A549 (cell line): ENCODE data around the gene GABPB1. TPM values are rescaled to one million over a fixed set of nuclear protein-coding genes. Genes with fewer than 3 reads are reported as not detected.
"Not testable (repeated sequence)": the region's sequence is repeated elsewhere in the genome, so short reads cannot be mapped to it uniquely, and the experiment has no call there.

Experiments used
- ATAC-seq, 2 experiments: fragments of 200-7000 bp in 1 of 2; fragments of >200 bp in 1 of 2; cut with Nextera tagmentation in 1 of 2; cut with Tn5 transposase in 1 of 2; 3 replicates each; pipeline versions ENCODE4 v1.8.0 to v1.9.1; 2018 to 2020; ENCODE audit warnings: mild to moderate bottlenecking in 1 of 2, moderate library complexity in 1 of 2
- CTCF ChIA-PET: fragments of 300-600 bp; sonication (Branson Sonifier 250); formaldehyde crosslinking; extraction: SDS; loops from one replicate; lab custom pipeline; 2021; ENCODE audit warnings: antibody characterized with exemption, inconsistent platforms; lab: Yijun Ruan, JAX
- POLR2A ChIA-PET: fragments of 350-600 bp; formaldehyde crosslinking; extraction: SDS; loops from one replicate; lab custom pipeline; 2021; ENCODE audit warnings: antibody characterized with exemption, inconsistent platforms; lab: Yijun Ruan, JAX
- DNase-seq, 2 experiments: peaks; one replicate each; pipeline versions ENCODE4 v3.0.0 to v3.0.0-alpha.2; 2011 to 2016; ENCODE audit warnings: low read depth in 1 of 2, low spot score in 1 of 2
- FAIRE-seq: peaks from 2 replicates; lab custom pipeline; 2011; peaks lifted over from hg19 to GRCh38; lab: Jason Lieb, UNC
- H3K27ac ChIP-seq, 2 experiments: fragments of >200 bp; sonication (Bioruptor Twin); formaldehyde crosslinking; 3 replicates each; pipeline ENCODE4 v1.5.1; 2016 to 2017
- H3K4me1 ChIP-seq: fragments of >200 bp; sonication (Bioruptor Twin); formaldehyde crosslinking; 3 replicates; pipeline ENCODE4 v1.6.1; 2016
- H3K4me2 ChIP-seq: fragments of >200 bp; sonication (Bioruptor Twin); formaldehyde crosslinking; 3 replicates; pipeline ENCODE4 v1.6.1; 2016
- H3K4me3 ChIP-seq: fragments of >200 bp; sonication (Bioruptor Twin); formaldehyde crosslinking; 3 replicates; pipeline ENCODE4 v1.5.1; 2016
- H3K9me3 ChIP-seq: fragments of >200 bp; sonication (Bioruptor Twin); formaldehyde crosslinking; 3 replicates; pipeline ENCODE4 v1.6.1; 2016
- CHD2 ChIP-seq: fragments of 150-350 bp; IDR thresholded peaks from 2 replicates; pipeline ENCODE4 v1.6.1; 2014; ENCODE audit warnings: low read length; ENCODE audit not compliant: partially characterized antibody
- E2F6 ChIP-seq: IDR thresholded peaks from 2 replicates; pipeline ENCODE4 v1.6.1; 2012; ENCODE audit warnings: low read depth, borderline replicate concordance
- EP300 ChIP-seq, 2 experiments: fragments of >200 bp; sonication (Bioruptor Twin); formaldehyde crosslinking; IDR thresholded peaks; 2 replicates in 1 of 2; 3 replicates in 1 of 2; pipeline ENCODE4 v1.6.1; 2016 to 2017
- FOSL2 ChIP-seq, 2 experiments: fragments of 450-650 bp in 1 of 2; fragments of >200 bp in 1 of 2; sonication (Bioruptor Twin) in 1 of 2; formaldehyde crosslinking; IDR thresholded peaks; 2 replicates each; pipeline versions ENCODE4 v1.5.0 to v1.6.1; 2016 to 2020; ENCODE audit warnings: mild to moderate bottlenecking in 1 of 2, moderate library complexity in 1 of 2
- HDAC2 ChIP-seq: fragments of 200-600 bp; sonication (generic); IDR thresholded peaks from 2 replicates; pipeline ENCODE4 v1.6.1; 2016
- HES2 ChIP-seq: fragments of >200 bp; sonication (Bioruptor Twin); formaldehyde crosslinking; IDR thresholded peaks from 2 replicates; pipeline ENCODE4 v1.6.1; 2016
- HMGXB4 ChIP-seq: fragments of 250-450 bp; sonication (Bioruptor Pico); IDR thresholded peaks from 2 replicates; pipeline ENCODE4 v1.5.0; 2021; ENCODE audit warnings: mild to moderate bottlenecking, moderate library complexity, borderline replicate concordance
- HOXB13 ChIP-seq: fragments of 250-450 bp; sonication (Bioruptor Pico); IDR thresholded peaks from 2 replicates; pipeline ENCODE4 v1.5.0; 2020; ENCODE audit warnings: low read depth, mild to moderate bottlenecking, moderate library complexity
- NR3C1 ChIP-seq: fragments of >200 bp; sonication (Bioruptor Twin); formaldehyde crosslinking; IDR thresholded peaks from 3 replicates; pipeline ENCODE4 v1.6.1; 2017
- PBX3 ChIP-seq: IDR thresholded peaks from 2 replicates; pipeline ENCODE4 v1.6.1; 2012
- RFX5 ChIP-seq: fragments of 450-650 bp; IDR thresholded peaks from 2 replicates; pipeline ENCODE4 v1.7.1; 2014; ENCODE audit warnings: antibody characterized with exemption, mild to moderate bottlenecking, moderate library complexity
- SREBF2 ChIP-seq: fragments of 450-650 bp; IDR thresholded peaks from 2 replicates; pipeline ENCODE4 v1.6.1; 2014; ENCODE audit warnings: mild to moderate bottlenecking, moderate library complexity
- USF2 ChIP-seq: fragments of 450-650 bp; IDR thresholded peaks from 2 replicates; pipeline ENCODE4 v1.6.1; 2014; ENCODE audit warnings: antibody characterized with exemption
- WGBS: methylation state at CpG from one replicate; pipeline ENCODE4 v1.1.6; 2017; ENCODE audit errors: missing lambda C conversion rate; 5-methylcytosine and 5-hydroxymethylcytosine counted together
- polyA plus RNA-seq, 4 experiments: library from polyadenylated mRNA; depleted of rRNA in 3 of 4; stranded (reverse); fragments of >200 nt; fragmentation: RNase III in 1 of 4; extraction: RNeasy Plus Mini Kit Qiagen cat#74134 plus additional on column Dnase treatment in 1 of 4; gene quantifications; 2 replicates in 3 of 4; 3 replicates in 1 of 4; pipeline ENCODE4 v1.2.3, GENCODE V29; 2011 to 2017

Gene GABPB1
- polyA plus RNA-seq, 2 of the 4 experiments (the other 2 are of a cell fraction), result 23.0 to 53.9 TPM

- Histone ChIP-seq H3K4me3 (no peak overlapping the region), H3K4me2 (no peak overlapping the region), H3K4me1 (no peaks in the 10 kb centered on the region), H3K27ac (no peak overlapping the region)
- DNase-seq (no peak), FAIRE-seq (no peak)
- WGBS, result 40% methylated on average over 4 of the region's 4 CpGs
- CTCF ChIA-PET, result no interaction called here
- POLR2A ChIA-PET, result interaction anchor here (1.2 kb wide), 1 partner anchor 34 kb away, joined by 3 read pairs; the partner anchor contains the start of gene USP8
- TF ChIP-seq RFX5 (no peak), E2F6 (no peak), CHD2 (no peak), HES2 (no peak), EP300 (IDR thresholded peaks at IDR 0.05) (no peak)
- TF ChIP-seq, all 56 proteins: peak for 0
- no peaks in the 10 kb centered on the region for H3K9me3 ChIP-seq
- peak in 1 of 2 experiments; percentile 48; a peak in 3 of 6 replicates for ATAC-seq
These were observed 35.7 kb upstream of the GABPB1 start for GRCh38 chr15:50390554-50391264.

- WGBS, result 92% methylated on average over 5 of the region's 5 CpGs
- H3K4me3 ChIP-seq, H3K4me2 ChIP-seq, POLR2A ChIA-PET, DNase-seq, FAIRE-seq, H3K27ac ChIP-seq, H3K9me3 ChIP-seq, H3K4me1 ChIP-seq, ATAC-seq: not testable (repeated sequence)
- CTCF ChIA-PET, result interaction anchor here (1.8 kb wide), 1 partner anchor 10 kb away, joined by 7 read pairs; no protein-coding TSS in a partner anchor
These were observed 27.4 kb upstream of the GABPB1 start for GRCh38 chr15:50382408-50382807.

- FAIRE-seq (no peak), ATAC-seq (no peak; a peak in 1 of 6 replicates)
- TF ChIP-seq NR3C1 (no peak), SREBF2 (no peak), PBX3 (no peak), HDAC2 (no peak), HOXB13 (CRISPR knock-in tag) (no peak), HMGXB4 (CRISPR knock-in tag) (no peak), USF2 (no peak), FOSL2 (IDR thresholded peaks at IDR 0.05) (no peak), FOSL2 (CRISPR knock-in tag; IDR thresholded peaks at IDR 0.05) (no peak)
These were observed 26.4 kb upstream of the GABPB1 start for GRCh38 chr15:50381438-50381837.

More at GRCh38 chr15:50381438-50381837, 26.4 kb upstream of the GABPB1 start:
- ChIA-PET POLR2A (no interaction called here), CTCF (interaction anchor here (1.1 to 1.8 kb wide), 2 partner anchors 9 to 13 kb away, joined by 4 to 7 read pairs; no protein-coding TSS in a partner anchor)
- Histone ChIP-seq H3K4me2 (no peak overlapping the region), H3K9me3 (peaks cover 4% of the 10 kb centered on the region; the same call in 1 of the 3 replicates), H3K27ac (no peak overlapping the region), H3K4me3 (no peak overlapping the region), H3K4me1 (no peaks in the 10 kb centered on the region)
- WGBS, result 68% methylated on average over 1 of the region's 1 CpG
- DNase-seq, result no peak
